HEK293 (cell line): ENCODE data around the gene NENF.

Experiments used
- CTCF ChIP-seq: fragments of 450-650 bp; formaldehyde crosslinking; IDR thresholded peaks from 2 replicates; pipeline ENCODE4 v1.5.1; 2016; ENCODE audit warnings: missing biosample characterization, missing genetic modification characterization
- MZF1 ChIP-seq: fragments of 450-650 bp; formaldehyde crosslinking; IDR thresholded peaks from 2 replicates; pipeline ENCODE4 v1.5.1; 2017; ENCODE audit warnings: missing biosample characterization, missing genetic modification characterization, borderline replicate concordance
- PATZ1 ChIP-seq: fragments of 450-650 bp; formaldehyde crosslinking; IDR thresholded peaks from 2 replicates; pipeline ENCODE4 v1.5.1; 2016; ENCODE audit warnings: missing biosample characterization, missing genetic modification characterization
- SALL2 ChIP-seq: fragments of 450-650 bp; formaldehyde crosslinking; IDR thresholded peaks from 2 replicates; pipeline ENCODE4 v1.5.0; 2017; ENCODE audit warnings: missing biosample characterization, mild to moderate bottlenecking, missing genetic modification characterization, borderline replicate concordance
- SP2 ChIP-seq: fragments of 450-650 bp; formaldehyde crosslinking; IDR thresholded peaks from 2 replicates; pipeline ENCODE4 v1.5.1; 2016; ENCODE audit warnings: missing biosample characterization, missing genetic modification characterization
- YY1 ChIP-seq: fragments of 450-650 bp; formaldehyde crosslinking; IDR thresholded peaks from 2 replicates; pipeline ENCODE4 v1.5.1; 2018; ENCODE audit warnings: missing biosample characterization, missing genetic modification characterization
- ZFP37 ChIP-seq: fragments of 450-650 bp; formaldehyde crosslinking; IDR thresholded peaks from 2 replicates; pipeline ENCODE4 v1.5.1; 2016; ENCODE audit warnings: missing biosample characterization, missing genetic modification characterization
- ZNF121 ChIP-seq: fragments of 450-650 bp; formaldehyde crosslinking; IDR thresholded peaks from 2 replicates; pipeline ENCODE4 v1.5.1; 2016; ENCODE audit warnings: missing biosample characterization, missing genetic modification characterization
- ZNF174 ChIP-seq: fragments of 450-650 bp; formaldehyde crosslinking; IDR thresholded peaks from 2 replicates; pipeline ENCODE4 v1.5.0; 2017; ENCODE audit warnings: missing biosample characterization, mild to moderate bottlenecking, missing genetic modification characterization
- ZNF274 ChIP-seq, 2 experiments: fragments of 200-500 bp in 1 of 2; fragments of 450-650 bp in 1 of 2; sonication (Bioruptor generic) in 1 of 2; formaldehyde crosslinking in 1 of 2; IDR thresholded peaks; 2 replicates each; pipeline versions ENCODE4 v1.5.1 to v1.6.1; 2014 to 2016; ENCODE audit warnings: borderline replicate concordance in 1 of 2, inconsistent platforms in 1 of 2, low read length in 1 of 2, missing biosample characterization in 1 of 2, missing genetic modification characterization in 1 of 2
- ZNF585B ChIP-seq: fragments of 450-650 bp; formaldehyde crosslinking; IDR thresholded peaks from 2 replicates; pipeline ENCODE4 v1.5.1; 2016; ENCODE audit warnings: missing biosample characterization, missing genetic modification characterization
- ZNF76 ChIP-seq: fragments of 450-650 bp; formaldehyde crosslinking; IDR thresholded peaks from 2 replicates; pipeline ENCODE4; 2016; ENCODE audit warnings: low read depth, missing biosample characterization, missing genetic modification characterization, borderline replicate concordance
- TF ChIP-seq, protein P1 (sequence below): fragments of 450-650 bp; formaldehyde crosslinking; IDR thresholded peaks from 2 replicates; pipeline ENCODE4 v1.5.1; 2016; ENCODE audit warnings: missing biosample characterization, missing genetic modification characterization

GRCh38 chr1:212487286-212487685 is 54.6 kb downstream of the NENF start:
- no peak for TF ChIP-seq CTCF (tag by site-specific recombination)
- TF ChIP-seq MZF1: no peak
- TF ChIP-seq SALL2 (tag by site-specific recombination): no peak
- no peak for TF ChIP-seq ZFP37 (tag by site-specific recombination)
- TF ChIP-seq PATZ1: no peak
- no peak for TF ChIP-seq ZNF121
- TF ChIP-seq, protein P1, sequence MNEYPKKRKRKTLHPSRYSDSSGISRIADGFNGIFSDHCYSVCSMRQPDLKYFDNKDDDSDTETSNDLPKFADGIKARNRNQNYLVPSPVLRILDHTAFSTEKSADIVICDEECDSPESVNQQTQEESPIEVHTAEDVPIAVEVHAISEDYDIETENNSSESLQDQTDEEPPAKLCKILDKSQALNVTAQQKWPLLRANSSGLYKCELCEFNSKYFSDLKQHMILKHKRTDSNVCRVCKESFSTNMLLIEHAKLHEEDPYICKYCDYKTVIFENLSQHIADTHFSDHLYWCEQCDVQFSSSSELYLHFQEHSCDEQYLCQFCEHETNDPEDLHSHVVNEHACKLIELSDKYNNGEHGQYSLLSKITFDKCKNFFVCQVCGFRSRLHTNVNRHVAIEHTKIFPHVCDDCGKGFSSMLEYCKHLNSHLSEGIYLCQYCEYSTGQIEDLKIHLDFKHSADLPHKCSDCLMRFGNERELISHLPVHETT (tag by site-specific recombination): no peak
- no peak for TF ChIP-seq ZNF174 (tag by site-specific recombination)
- no peak for TF ChIP-seq SP2 (tag by site-specific recombination)
- no peak for TF ChIP-seq ZNF585B (tag by site-specific recombination)
- TF ChIP-seq ZNF76: no peak
- TF ChIP-seq YY1 (tag by site-specific recombination): no peak
- no peak for TF ChIP-seq ZNF274 (IDR thresholded peaks at IDR 0.05; ENCODE audit: low read length)
- TF ChIP-seq ZNF274 (tag by site-specific recombination; IDR thresholded peaks at IDR 0.05; ENCODE audit: borderline replicate concordance): no peak
